Activated gamma-delta T cell (primary cell): ENCODE results near the gene GIMAP6.
"Not testable (repeated sequence)": the region's sequence is repeated elsewhere in the genome, so short reads cannot be mapped to it uniquely, and the experiment has no call there.

ENCODE experiments used
- DNase-seq: peaks from one replicate; lab custom pipeline; 2025; lab: John Stamatoyannopoulos, UW

Gene GIMAP6

DNA sequence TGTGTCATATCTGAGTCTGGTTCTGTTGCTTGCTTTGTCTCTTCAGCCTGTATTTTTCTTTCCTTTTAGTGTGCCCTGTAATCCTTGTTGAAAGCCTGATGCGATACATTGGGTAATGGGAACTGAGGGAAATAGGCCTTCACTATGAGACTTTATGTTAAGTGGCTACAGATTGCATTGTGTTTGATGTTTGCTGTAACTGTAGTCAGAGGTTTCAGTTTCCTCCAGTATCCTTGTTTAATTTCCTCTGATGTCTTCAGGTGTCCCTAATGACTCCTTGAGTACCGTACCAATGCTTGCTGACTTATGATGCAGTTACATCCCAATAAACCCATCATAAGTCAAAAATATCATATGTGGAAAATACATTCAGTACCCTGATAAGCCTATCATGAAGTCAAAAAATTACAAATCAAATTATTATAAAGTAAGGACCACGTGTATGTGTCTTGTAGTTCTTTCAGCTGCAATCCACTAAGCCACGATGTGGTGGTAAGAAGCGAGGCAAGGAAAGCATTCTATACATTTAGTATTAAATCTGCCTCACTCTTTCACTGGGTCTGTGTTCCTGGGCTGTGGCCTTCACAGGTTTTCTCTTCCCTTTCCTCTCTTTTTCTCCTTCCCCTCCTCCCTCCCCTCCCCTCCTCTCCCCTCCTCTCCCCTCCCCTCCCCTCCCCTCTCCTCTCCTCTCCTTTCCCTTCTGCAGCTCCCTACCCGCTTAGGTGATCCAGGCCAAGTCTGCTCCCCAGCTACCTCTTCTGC is 13.3 kb upstream of the GIMAP6 start:
- DNase-seq: no peak

GRCh38 chr7:150642926-150643325 is 10.7 kb upstream of the GIMAP6 start:
- no peak for DNase-seq

DNA sequence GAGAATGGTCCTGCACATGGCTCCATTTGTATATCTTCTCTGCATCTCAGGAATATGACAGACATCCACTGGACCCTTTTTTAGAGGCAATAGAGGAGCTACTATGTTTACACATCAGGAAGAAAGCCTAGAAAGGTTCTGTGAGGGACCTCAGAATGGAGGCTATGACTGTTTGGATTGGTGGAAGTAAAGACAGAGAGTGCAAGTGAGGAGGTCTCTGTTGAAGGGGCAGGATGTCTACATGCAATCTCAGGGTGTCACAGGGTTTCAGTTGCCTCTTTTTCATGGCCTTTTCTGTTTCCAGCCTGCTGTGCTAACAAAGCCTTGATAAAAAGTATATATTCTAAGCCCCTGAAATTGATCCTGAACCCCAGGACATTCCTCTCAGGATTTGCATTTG is 9.7 kb upstream of the GIMAP6 start:
- DNase-seq: no peak

DNA sequence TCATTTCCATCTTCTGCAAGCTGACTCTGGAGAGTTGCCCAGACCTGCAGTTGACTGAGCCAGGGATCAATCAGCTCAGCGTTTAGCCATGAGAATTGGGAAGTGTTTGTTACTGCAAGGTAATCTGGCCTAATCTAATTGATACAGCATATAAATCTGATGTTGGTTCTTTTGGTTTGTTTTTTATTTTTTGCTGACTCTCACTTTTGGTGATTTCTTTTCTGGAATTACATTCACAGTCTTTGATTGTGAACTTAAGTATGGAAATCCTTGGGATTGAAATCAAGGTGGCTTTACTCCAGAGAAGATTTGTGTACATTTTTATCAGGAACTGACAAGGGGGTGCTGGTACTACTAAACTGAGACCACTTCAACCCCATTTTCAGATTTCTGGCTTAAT is 1.7 kb upstream of the GIMAP6 start:
- no peak for DNase-seq

GRCh38 chr7:150631084-150631826 is 930 bp downstream of the GIMAP6 start:
- no peak for DNase-seq

DNA sequence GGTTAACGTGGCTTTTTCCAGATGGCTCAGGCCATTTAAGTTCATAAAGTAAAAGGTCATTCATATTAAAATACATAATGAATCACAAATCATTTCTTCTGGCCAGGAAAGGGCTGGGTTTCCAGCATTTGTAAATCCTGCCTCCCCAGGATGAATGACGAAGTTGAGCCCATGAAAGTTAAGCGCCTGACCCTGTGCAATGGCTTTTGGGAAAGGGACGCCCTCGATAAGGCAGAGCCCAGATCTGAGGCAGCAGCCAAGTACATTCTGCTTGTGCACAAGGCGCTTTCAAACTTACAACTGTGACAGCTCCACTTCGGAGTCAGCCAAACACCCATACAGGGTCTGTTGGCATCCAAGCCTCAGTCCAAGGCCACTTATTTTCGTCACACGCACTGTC is 2.8 kb downstream of the GIMAP6 start:
- DNase-seq: no peak

GRCh38 chr7:150627959-150628358 is 4.2 kb downstream of the GIMAP6 start:
- DNase-seq: no peak

GRCh38 chr7:150626696-150627095 is 5.5 kb downstream of the GIMAP6 start:
- DNase-seq: no peak

DNA sequence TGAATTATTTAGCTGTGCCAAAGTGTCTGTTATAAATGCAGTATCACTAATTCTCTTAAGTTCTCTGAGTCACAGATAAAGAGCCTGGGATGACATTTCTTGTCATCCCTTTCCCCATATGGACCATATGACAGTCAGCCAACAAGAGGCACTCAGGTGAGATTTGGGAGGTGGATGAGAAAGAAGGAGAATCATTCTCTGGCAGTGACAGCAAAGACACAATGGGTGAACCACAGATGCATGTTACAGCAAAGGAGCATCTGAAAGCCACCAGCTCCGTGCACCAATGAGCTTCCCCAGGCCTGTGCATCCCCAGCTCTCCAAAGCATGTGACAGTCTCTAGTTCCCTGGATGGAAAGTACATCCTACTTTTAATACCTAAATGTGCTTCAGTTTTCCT is 10.8 kb downstream of the GIMAP6 start:
- no peak for DNase-seq

DNA sequence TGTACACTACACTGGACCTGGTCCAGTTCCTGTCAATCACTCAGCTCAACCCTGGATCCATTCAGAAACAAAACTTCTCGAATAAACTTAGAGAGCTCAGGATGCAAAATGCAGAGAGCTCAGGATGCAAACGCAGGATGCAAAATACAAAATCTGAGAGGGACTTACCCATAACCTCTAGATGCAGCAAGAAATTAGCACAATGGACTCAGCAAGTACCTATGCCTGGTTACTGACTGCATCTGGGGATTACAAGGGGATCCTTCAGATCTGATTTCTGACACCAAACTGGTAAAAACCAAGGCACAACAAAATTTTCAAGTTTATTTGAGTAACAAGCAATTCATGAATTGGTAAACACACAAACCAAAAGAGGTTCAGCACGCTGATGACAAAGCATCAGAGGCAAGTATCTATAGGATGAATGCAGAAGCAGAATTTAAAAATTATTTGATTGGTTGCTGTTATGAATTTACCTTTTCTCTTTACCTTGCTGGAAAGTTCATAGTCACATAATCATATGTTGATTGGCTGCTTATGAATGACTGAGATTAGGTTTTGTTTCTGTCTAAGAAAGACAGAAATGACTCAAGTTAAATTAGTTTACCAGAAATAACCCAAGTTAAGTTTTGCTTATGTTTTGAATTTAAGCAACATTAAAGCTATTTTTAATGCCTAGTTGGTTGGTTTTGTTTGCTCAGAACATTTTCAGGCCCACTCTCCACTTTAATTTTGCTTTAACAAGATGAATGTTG is 11.4 kb downstream of the GIMAP6 start:
- DNase-seq: no peak

DNA sequence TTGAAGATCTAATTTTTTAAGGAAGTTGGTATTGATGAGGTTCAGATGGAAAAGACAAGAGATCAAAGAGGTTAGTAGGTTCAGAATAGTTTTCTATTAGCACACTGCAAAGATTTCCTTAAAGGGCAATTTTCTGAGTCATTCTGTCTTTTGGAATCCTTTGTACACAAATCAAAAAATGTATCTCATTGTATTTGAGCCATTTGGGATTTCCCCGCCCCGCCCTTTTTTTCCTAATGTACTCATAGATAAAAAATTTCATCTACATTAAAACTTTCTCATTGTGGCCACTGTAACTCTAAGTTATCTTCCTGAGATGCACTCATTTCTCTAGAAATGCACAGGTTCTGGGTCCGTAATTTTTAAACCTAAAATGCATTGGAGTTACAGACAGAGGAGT is 12.1 kb downstream of the GIMAP6 start:
- DNase-seq: no peak

DNA sequence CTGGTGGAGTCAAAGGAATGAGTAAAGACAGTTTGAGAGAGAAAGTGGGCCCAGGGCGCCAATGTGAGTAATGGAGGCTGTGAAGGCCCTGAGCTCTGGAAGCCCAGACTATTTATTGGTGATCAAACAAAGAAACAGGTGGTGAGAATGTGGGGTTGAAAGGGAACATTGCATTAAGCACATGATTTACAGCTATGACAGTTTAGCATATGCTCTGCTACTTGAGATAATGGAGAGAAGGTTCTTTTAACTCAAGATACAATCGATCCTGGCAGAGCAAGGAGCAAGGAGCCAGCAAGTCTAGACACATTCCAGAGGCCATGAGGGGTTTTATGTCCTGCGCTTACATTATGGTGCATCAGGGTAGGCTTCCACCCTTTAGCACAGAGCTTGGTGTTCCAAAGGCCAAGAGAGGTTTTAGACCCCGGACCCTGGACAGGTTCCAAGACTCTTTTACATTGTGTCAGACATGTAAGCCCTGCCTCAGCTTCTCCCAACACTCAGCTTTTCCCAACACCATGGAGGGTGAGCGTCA is 16.9 kb downstream of the GIMAP6 start:
- not testable (repeated sequence) for DNase-seq

DNA sequence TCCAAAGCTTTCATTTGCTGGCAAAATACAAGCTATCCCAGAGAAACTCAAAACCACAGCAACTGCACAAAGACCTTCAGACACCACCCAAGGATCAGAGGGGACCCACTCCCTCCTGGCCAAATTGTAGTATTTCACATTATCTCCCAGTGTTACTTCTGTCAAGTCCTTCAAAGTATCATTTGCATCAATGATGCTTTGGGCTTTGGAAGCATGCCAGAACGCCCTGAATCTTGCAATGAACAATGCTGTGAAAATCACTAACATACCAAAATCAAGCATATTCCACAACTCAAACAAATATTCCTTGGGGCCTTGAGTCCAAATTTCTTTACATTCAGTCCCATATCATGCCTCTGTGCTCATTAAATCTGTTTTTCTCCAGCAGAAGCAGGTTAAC is 17.8 kb downstream of the GIMAP6 start:
- DNase-seq: not testable (repeated sequence)

DNA sequence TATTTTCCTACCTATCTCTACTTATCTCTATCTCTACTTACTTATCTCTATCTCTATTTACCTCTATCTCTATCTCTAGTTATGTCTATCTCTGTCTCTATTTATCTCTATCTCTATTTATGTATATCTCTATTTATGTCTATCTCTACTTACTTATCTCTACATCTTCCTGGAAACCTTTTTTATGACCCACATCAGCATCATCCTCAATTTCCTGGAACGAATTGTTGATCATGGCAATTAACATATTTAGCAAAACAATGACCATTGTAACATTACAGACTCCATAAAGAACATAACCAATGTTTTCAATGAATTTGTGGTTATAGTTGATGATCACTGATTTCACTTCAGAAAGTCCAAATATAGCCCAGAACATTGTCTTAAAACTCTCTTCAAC is 18.3 kb downstream of the GIMAP6 start:
- DNase-seq: no peak

DNA sequence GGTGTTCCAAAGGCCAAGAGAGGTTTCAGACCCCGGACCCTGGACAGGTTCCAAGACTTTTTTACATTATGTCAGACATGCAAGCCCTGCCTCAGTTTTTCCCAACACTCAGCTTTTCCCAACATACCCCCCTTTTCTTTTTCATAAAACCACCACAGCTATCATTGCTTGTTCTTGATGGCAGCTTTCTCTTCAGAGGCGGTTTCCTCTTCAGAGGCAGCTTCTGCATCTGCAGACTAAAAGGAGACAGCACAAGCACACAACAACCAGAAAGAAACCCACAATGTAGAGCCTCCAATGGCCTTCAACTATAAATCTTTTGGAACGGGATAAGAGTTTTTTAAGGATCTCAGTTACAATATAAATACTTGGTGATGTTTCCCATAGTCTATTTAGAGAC is 19.3 kb downstream of the GIMAP6 start:
- no peak for DNase-seq

DNA sequence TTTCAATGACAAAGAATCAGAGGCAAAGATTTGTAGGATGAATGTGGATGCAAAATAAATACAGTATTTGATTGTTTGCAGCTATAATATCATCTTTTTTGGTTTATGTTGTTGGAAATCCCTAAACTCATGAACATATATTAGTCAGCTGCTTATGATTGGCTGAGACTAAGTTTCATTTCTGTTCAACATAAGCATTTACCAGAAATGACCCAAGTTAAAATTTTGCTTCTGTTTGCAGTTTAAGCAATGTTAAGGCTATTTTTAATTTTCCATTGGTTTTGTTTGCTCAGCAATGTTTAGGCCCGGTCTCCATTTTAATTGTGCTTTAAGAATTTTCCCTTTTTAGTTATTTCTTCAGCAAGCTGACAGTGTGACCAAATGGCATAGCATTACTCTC is 22.0 kb downstream of the GIMAP6 start:
- DNase-seq: no peak

GRCh38 chr7:150603600-150603999 is 28.6 kb downstream of the GIMAP6 start:
- not testable (repeated sequence) for DNase-seq

- DNase-seq: no peak
Measured at GRCh38 chr7:150595361-150595760, 36.8 kb downstream of the GIMAP6 start.

GRCh38 chr7:150594805-150595204 is 37.4 kb downstream of the GIMAP6 start:
- no peak for DNase-seq

- no peak for DNase-seq
Measured at GRCh38 chr7:150587551-150587950, 44.6 kb downstream of the GIMAP6 start.

- DNase-seq: no peak
Measured at GRCh38 chr7:150586785-150587152, 45.4 kb downstream of the GIMAP6 start.

- no peak for DNase-seq
Measured at GRCh38 chr7:150586068-150586784, 46.0 kb downstream of the GIMAP6 start.
